D341Med (cell line): ENCODE measurements around the gene ERH.
"Not testable (repeated sequence)": the region's sequence is repeated elsewhere in the genome, so short reads cannot be mapped to it uniquely, and the experiment has no call there.

Source experiments
- DNase-seq: peaks from one replicate; pipeline ENCODE4 v3.0.0; 2012; ENCODE audit warnings: low spot score

Gene ERH

GRCh38 chr14:69395929-69396328 is 2.2 kb downstream of the ERH start:
- DNase-seq, result no peak

GRCh38 chr14:69392481-69392880 is 5.6 kb downstream of the ERH start:
- DNase-seq, result no peak

GRCh38 chr14:69391400-69391799 is 6.7 kb downstream of the ERH start:
- not testable (repeated sequence) for DNase-seq

GRCh38 chr14:69387311-69387710 is 10.8 kb downstream of the ERH start:
- DNase-seq, result no peak

- no peak for DNase-seq
Observed at GRCh38 chr14:69378274-69378673, 19.8 kb downstream of the ERH start.

- no peak for DNase-seq
Observed at GRCh38 chr14:69376439-69376838, 21.7 kb downstream of the ERH start.

GRCh38 chr14:69375722-69376121 is 22.4 kb downstream of the ERH start:
- no peak for DNase-seq

GRCh38 chr14:69375182-69375581 is 22.9 kb downstream of the ERH start:
- no peak for DNase-seq

- no peak for DNase-seq
Observed at GRCh38 chr14:69374235-69374634, 23.9 kb downstream of the ERH start.

- DNase-seq, result no peak
Observed at GRCh38 chr14:69373104-69373503, 25.0 kb downstream of the ERH start.

GRCh38 chr14:69372146-69372545 is 26.0 kb downstream of the ERH start:
- DNase-seq, result no peak

GRCh38 chr14:69370061-69370460 is 28.0 kb downstream of the ERH start:
- no peak for DNase-seq

GRCh38 chr14:69368381-69368780 is 29.7 kb downstream of the ERH start:
- DNase-seq, result no peak

- no peak for DNase-seq
Observed at GRCh38 chr14:69366761-69367160, 31.3 kb downstream of the ERH start.

GRCh38 chr14:69366069-69366468 is 32.0 kb downstream of the ERH start:
- DNase-seq, result no peak

- no peak for DNase-seq
Observed at GRCh38 chr14:69364378-69364777, 33.7 kb downstream of the ERH start.

GRCh38 chr14:69363964-69364363 is 34.1 kb downstream of the ERH start:
- DNase-seq, result no peak

- peak; percentile 56 for DNase-seq
Observed at GRCh38 chr14:69363055-69363454, 35.0 kb downstream of the ERH start.

GRCh38 chr14:69360438-69361108 is 37.5 kb downstream of the ERH start:
- DNase-seq, result no peak

GRCh38 chr14:69358966-69359365 is 39.1 kb downstream of the ERH start:
- DNase-seq, result no peak

GRCh38 chr14:69358233-69358963 is 39.7 kb downstream of the ERH start:
- DNase-seq, result no peak

GRCh38 chr14:69357544-69358200 is 40.4 kb downstream of the ERH start:
- no peak for DNase-seq

- DNase-seq, result no peak
Observed at GRCh38 chr14:69356903-69357543, 41.1 kb downstream of the ERH start.
